Measurements from ENCODE around the gene CLPTM1L. TPM values are rescaled to one million over a fixed set of nuclear protein-coding genes. Genes with fewer than 3 reads are reported as not detected.

CLPTM1L gene
- total RNA-seq, 2 experiments from 2014 or later: 395 TPM

GRCh38 chr5:1378096-1378495, 33.2 kb upstream of the CLPTM1L start:
- ChIA-PET POLR2A (no interaction called here), CTCF (ENCODE audit: unreplicated experiment) (no interaction called here)
- Histone ChIP-seq H3K4me2 (ENCODE audit: low read length) (no peak overlapping the region), H3K9me3 (ENCODE audit: low read length) (no peaks in the 10 kb centered on the region), H3K36me3 (ENCODE audit: insufficient read depth, low read length) (no peaks in the 10 kb centered on the region), H3K79me2 (ENCODE audit: insufficient read depth, low read depth, low read length) (no peaks in the 10 kb centered on the region), H2AFZ (ENCODE audit: low read length) (no peak overlapping the region), H4K20me1 (ENCODE audit: insufficient read depth, low read length) (no peaks in the 10 kb centered on the region), H3K4me3 (ENCODE audit: low read depth, low read length, poor library complexity, severe bottlenecking) (no peak overlapping the region), H3K9me2 (ENCODE audit: insufficient read depth, low read length) (no peaks in the 10 kb centered on the region), H3K27ac (ENCODE audit: low read depth, low read length, poor library complexity, severe bottlenecking) (no peak overlapping the region), H3K4me1 (ENCODE audit: insufficient read depth, low read length, poor library complexity, severe bottlenecking) (no peaks in the 10 kb centered on the region)
- intact Hi-C loops (cut with micrococcal nuclease; ENCODE audit: unreplicated experiment): no loop called here
- no TSS peak for BruUV-seq (replicated peaks)
- TF ChIP-seq CTCF (conservative IDR thresholded peaks at IDR 0.05; ENCODE audit: low read length): no peak
- TF ChIP-seq EZH2phosphoT487 (IDR thresholded peaks at IDR 0.05; ENCODE audit: borderline replicate concordance, low read depth, low read length): no peak
- no peak for DNase-seq (ENCODE audit: low spot score)

GRCh38 chr5:1376981-1377380, 32.1 kb upstream of the CLPTM1L start:
- no peaks in the 10 kb centered on the region for H3K79me2 ChIP-seq (ENCODE audit: insufficient read depth, low read depth, low read length)
- H2AFZ ChIP-seq (ENCODE audit: low read length): no peak overlapping the region
- intact Hi-C loops (cut with micrococcal nuclease; ENCODE audit: unreplicated experiment): no loop called here
- TF ChIP-seq EZH2phosphoT487 (IDR thresholded peaks at IDR 0.05; ENCODE audit: borderline replicate concordance, low read depth, low read length): no peak
- no peak for TF ChIP-seq CTCF (conservative IDR thresholded peaks at IDR 0.05; ENCODE audit: low read length)
- no peak overlapping the region for H3K4me3 ChIP-seq (ENCODE audit: low read depth, low read length, poor library complexity, severe bottlenecking)
- CTCF ChIA-PET (ENCODE audit: unreplicated experiment): no interaction called here
- DNase-seq (ENCODE audit: low spot score): no peak
- no peaks in the 10 kb centered on the region for H3K36me3 ChIP-seq (ENCODE audit: insufficient read depth, low read length)
- no peak overlapping the region for H3K4me2 ChIP-seq (ENCODE audit: low read length)
- no TSS peak for BruUV-seq (replicated peaks)
- no peak overlapping the region for H3K27ac ChIP-seq (ENCODE audit: low read depth, low read length, poor library complexity, severe bottlenecking)
- POLR2A ChIA-PET: no interaction called here
- no peaks in the 10 kb centered on the region for H3K9me2 ChIP-seq (ENCODE audit: insufficient read depth, low read length)
- no peaks in the 10 kb centered on the region for H3K9me3 ChIP-seq (ENCODE audit: low read length)
- no peaks in the 10 kb centered on the region for H4K20me1 ChIP-seq (ENCODE audit: insufficient read depth, low read length)
- peaks cover 7% of the 10 kb centered on the region for H3K4me1 ChIP-seq (ENCODE audit: insufficient read depth, low read length, poor library complexity, severe bottlenecking)

GRCh38 chr5:1375871-1376810, 31.2 kb upstream of the CLPTM1L start:
- intact Hi-C loops (cut with micrococcal nuclease; ENCODE audit: unreplicated experiment): no loop called here
- H3K36me3 ChIP-seq (ENCODE audit: insufficient read depth, low read length): no peaks in the 10 kb centered on the region

More at GRCh38 chr5:1375871-1376810, 31.2 kb upstream of the CLPTM1L start:
- DNase-seq (ENCODE audit: low spot score): no peak
- H3K9me3 ChIP-seq (ENCODE audit: low read length): no peaks in the 10 kb centered on the region
- H2AFZ ChIP-seq (ENCODE audit: low read length): no peak overlapping the region
- no peaks in the 10 kb centered on the region for H3K9me2 ChIP-seq (ENCODE audit: insufficient read depth, low read length)
- POLR2A ChIA-PET: interaction anchor here (0.5 to 0.6 kb wide), 2 partner anchors 13 to 107 kb away, joined by 3 to 4 read pairs; no protein-coding TSS in a partner anchor
- CTCF ChIA-PET (ENCODE audit: unreplicated experiment): no interaction called here
- TF ChIP-seq CTCF (conservative IDR thresholded peaks at IDR 0.05; ENCODE audit: low read length): no peak
- no peak for TF ChIP-seq EZH2phosphoT487 (IDR thresholded peaks at IDR 0.05; ENCODE audit: borderline replicate concordance, low read depth, low read length)
- no peaks in the 10 kb centered on the region for H4K20me1 ChIP-seq (ENCODE audit: insufficient read depth, low read length)
- no peak overlapping the region for H3K4me3 ChIP-seq (ENCODE audit: low read depth, low read length, poor library complexity, severe bottlenecking)
- no peaks in the 10 kb centered on the region for H3K79me2 ChIP-seq (ENCODE audit: insufficient read depth, low read depth, low read length)
- H3K4me2 ChIP-seq (ENCODE audit: low read length): no peak overlapping the region
- no TSS peak for BruUV-seq (replicated peaks)
- no peak overlapping the region for H3K27ac ChIP-seq (ENCODE audit: low read depth, low read length, poor library complexity, severe bottlenecking)
- peaks cover 15% of the 10 kb centered on the region for H3K4me1 ChIP-seq (ENCODE audit: insufficient read depth, low read length, poor library complexity, severe bottlenecking)
